Large intestine (tissue), 1 donor: ENCODE measurements around the gene TEX13D. TPM values are rescaled to one million over a fixed set of nuclear protein-coding genes. Genes with fewer than 3 reads are reported as not detected.

Experiments used
- polyA plus RNA-seq: library from polyadenylated mRNA; unstranded; fragments of 120-200 nt; gene quantifications from one replicate; pipeline ENCODE4 v1.2.1, GENCODE V29; 2013

Gene TEX13D
- polyA plus RNA-seq, 1 donor, result not detected

Other genes with a start within 250 kb of the TEX13D start
- gene SH2D1A, start 13.9 kb downstream of the TEX13D start, polyA plus RNA-seq, result 0.82 TPM